CD4-positive, alpha-beta memory T cell (primary cell): ENCODE results near the gene SEPTIN1. TPM values are rescaled to one million over a fixed set of nuclear protein-coding genes. Genes with fewer than 3 reads are reported as not detected.

Experiments used
- CTCF ChIA-PET: fragments of 350-600 bp; sonication (Branson Sonifier 250); formaldehyde crosslinking; loops from one replicate; lab custom pipeline; 2021; ENCODE audit warnings: inconsistent platforms; ENCODE audit not compliant: partially characterized antibody; lab: Charles Lee
- POLR2A ChIA-PET: fragments of 350-600 bp; sonication (Branson Sonifier 250); formaldehyde crosslinking; loops from one replicate; lab custom pipeline; 2021; ENCODE audit not compliant: partially characterized antibody; lab: Charles Lee
- DNase-seq, 5 donors: peaks; one replicate each; pipeline versions ENCODE4 v3.0.0 to v3.0.0-alpha.2; 2020 to 2022; ENCODE audit warnings: mixed read lengths in 1 of 5
- H3K27ac ChIP-seq: one replicate; pipeline ENCODE4 v1.7.0; 2013; ENCODE audit warnings: low read depth, low read length
- H3K27me3 ChIP-seq: 2 replicates; pipeline ENCODE4 v1.7.0; 2013; ENCODE audit warnings: mild to moderate bottlenecking, low read length, moderate library complexity; ENCODE audit not compliant: insufficient read depth
- H3K36me3 ChIP-seq: 2 replicates; pipeline ENCODE4 v1.7.0; 2013; ENCODE audit warnings: mild to moderate bottlenecking, low read length, moderate library complexity; ENCODE audit not compliant: insufficient read depth
- H3K4me1 ChIP-seq: 2 replicates; pipeline ENCODE4 v1.7.0; 2013; ENCODE audit warnings: mild to moderate bottlenecking, low read length, moderate library complexity; ENCODE audit not compliant: insufficient read depth
- H3K4me3 ChIP-seq, 2 donors: one replicate each; pipeline ENCODE4 v1.7.0; 2013; ENCODE audit warnings: low read length in 2 of 2, mild to moderate bottlenecking in 1 of 2
- H3K9me3 ChIP-seq, 2 donors: one replicate each; pipeline ENCODE4 v1.7.0; 2013; ENCODE audit warnings: low read length in 2 of 2, control low read depth in 1 of 2; ENCODE audit not compliant: control insufficient read depth in 1 of 2
- H3K27ac Mint-ChIP-seq, 7 donors: one replicate each; pipeline ENCODE4 v1.8.0; 2020 to 2021; ENCODE audit warnings: mixed read lengths in 7 of 7, mild to moderate bottlenecking in 6 of 7, inconsistent platforms in 3 of 7, moderate library complexity in 3 of 7
- H3K27me3 Mint-ChIP-seq, 2 donors: one replicate each; pipeline ENCODE4 v1.8.0; 2020 to 2021; ENCODE audit warnings: mixed read lengths in 2 of 2
- H3K36me3 Mint-ChIP-seq, 2 donors: one replicate each; pipeline ENCODE4 v1.8.0; 2020 to 2021; ENCODE audit warnings: mixed read lengths in 2 of 2, inconsistent platforms in 1 of 2, mild to moderate bottlenecking in 1 of 2
- H3K4me1 Mint-ChIP-seq, 4 donors: one replicate each; pipeline ENCODE4 v1.8.0; 2020 to 2021; ENCODE audit warnings: mixed read lengths in 4 of 4, mild to moderate bottlenecking in 1 of 4
- H3K4me3 Mint-ChIP-seq, 8 donors: one replicate each; pipeline ENCODE4 v1.8.0; 2020 to 2021; ENCODE audit warnings: mixed read lengths in 8 of 8, mild to moderate bottlenecking in 7 of 8, moderate library complexity in 6 of 8, inconsistent platforms in 3 of 8
- H3K9me3 Mint-ChIP-seq, 8 donors: one replicate each; pipeline ENCODE4 v1.8.0; 2020 to 2021; ENCODE audit warnings: mixed read lengths in 8 of 8, mild to moderate bottlenecking in 5 of 8, inconsistent platforms in 3 of 8, moderate library complexity in 1 of 8
- intact Hi-C: fragments of 100-400 bp; cut with micrococcal nuclease; formaldehyde crosslinking; loops from one replicate; pipeline ENCODE4 v1.15.1; 2023
- polyA plus RNA-seq, 2 donors: library from polyadenylated mRNA; unstranded; fragments of 300-500 nt; fragmentation: Illumina TruSeq; gene quantifications; one replicate each; pipeline ENCODE4 v1.2.3, GENCODE V29; 2021
- total RNA-seq, 2 experiments: library from RNA; stranded (reverse); gene quantifications; one replicate each; pipeline ENCODE4 v1.2.3, GENCODE V29; 2021

The SEPTIN1 gene
- total and polyA plus RNA-seq, 4 experiments from 2014 or later = 198 to 212 (median 208) TPM

GRCh38 chr16:30401768-30402425 is 19.5 kb upstream of the SEPTIN1 start:
- Histone ChIP-seq H3K4me1 (peaks cover 23% of the 10 kb centered on the region), H3K4me3 (no peak overlapping the region), H3K27me3 (no peaks in the 10 kb centered on the region), H3K9me3 (no peaks in the 10 kb centered on the region), H3K27ac (no peak overlapping the region), H3K36me3 (peaks cover 13% of the 10 kb centered on the region)
- intact Hi-C loops = loop anchor here (10.0 kb wide), 1 partner anchor 277 kb away; the partner anchor contains the start of gene MAPK3
- peak overlapping the region in 3 of 7 donors; percentile 79 to 87 (median 80) for H3K27ac Mint-ChIP-seq
- peaks cover 4 to 13% of the 10 kb centered on the region in 2 donors for H3K36me3 Mint-ChIP-seq
- no peak for DNase-seq
- peaks cover 10 to 38% (median 25%) of the 10 kb centered on the region in 4 donors for H3K4me1 Mint-ChIP-seq
- ChIA-PET POLR2A (interaction anchor here (23.0 kb wide), 1 partner anchor 20 kb away, joined by 540 read pairs; the partner anchor contains the start of gene SEPTIN1), CTCF (interaction anchor here (0.7 to 2.9 kb wide), 4 partner anchors 9 to 31 kb away, joined by 3 to 7 read pairs (median 4); partner anchors contain the start of gene SEPTIN1)
- peak overlapping the region; percentile 30 to 97 (median 89) for H3K4me3 Mint-ChIP-seq
- peaks cover 0 to under 1% (median 0%) of the 10 kb centered on the region in 8 donors for H3K9me3 Mint-ChIP-seq
- H3K27me3 Mint-ChIP-seq = no peaks in the 10 kb centered on the region

- peak overlapping the region; percentile 86 to 97 (median 89) for H3K4me3 Mint-ChIP-seq
- no peaks in the 10 kb centered on the region for H3K27me3 ChIP-seq
- no peaks in the 10 kb centered on the region for H3K9me3 Mint-ChIP-seq
- H3K27ac ChIP-seq = peak overlapping the region; percentile 46
- H3K9me3 ChIP-seq = no peaks in the 10 kb centered on the region
- intact Hi-C loops = loop anchor here (10.0 kb wide), 1 partner anchor 275 kb away; the partner anchor contains the start of gene MAPK3
- peaks cover 31% of the 10 kb centered on the region for H3K4me1 ChIP-seq
- DNase-seq = no peak
- POLR2A ChIA-PET = interaction anchor here (1.5 to 23.0 kb wide), 4 partner anchors 10 to 29 kb away, joined by 12 to 540 read pairs (median 14); partner anchors contain the start of genes SEPTIN1 and TBC1D10B
- H3K27me3 Mint-ChIP-seq = no peaks in the 10 kb centered on the region
- H3K36me3 ChIP-seq = peaks cover 13% of the 10 kb centered on the region
- CTCF ChIA-PET = interaction anchor here (0.6 to 2.8 kb wide), 3 partner anchors 10 to 82 kb away, joined by 3 to 14 read pairs (median 4); partner anchors contain the start of gene TBC1D10B
- peak overlapping the region in 1 of 2 donors; percentile 60 for H3K4me3 ChIP-seq
- peaks cover 14 to 47% (median 32%) of the 10 kb centered on the region in 4 donors for H3K4me1 Mint-ChIP-seq
- peak overlapping the region; percentile 81 to 93 (median 87) for H3K27ac Mint-ChIP-seq
- H3K36me3 Mint-ChIP-seq = peaks cover 5 to 17% of the 10 kb centered on the region in 2 donors
These were observed 17.2 kb upstream of the SEPTIN1 start for GRCh38 chr16:30399435-30400186.

- Mint-ChIP-seq H3K27ac (peak overlapping the region in 5 of 7 donors; percentile 19 to 87 (median 72)), H3K27me3 (no peaks in the 10 kb centered on the region), H3K9me3 (no peaks in the 10 kb centered on the region), H3K36me3 (peaks cover 5 to 17% of the 10 kb centered on the region in 2 donors), H3K4me1 (peaks cover 14 to 51% (median 33%) of the 10 kb centered on the region in 4 donors), H3K4me3 (peak overlapping the region in 7 of 8 donors; percentile 27 to 97 (median 60))
- Histone ChIP-seq H3K4me1 (peaks cover 32% of the 10 kb centered on the region), H3K4me3 (no peak overlapping the region), H3K9me3 (no peaks in the 10 kb centered on the region), H3K27me3 (no peaks in the 10 kb centered on the region), H3K27ac (no peak overlapping the region), H3K36me3 (peaks cover 13% of the 10 kb centered on the region)
- intact Hi-C loops = no loop called here
- POLR2A ChIA-PET = interaction anchor here (0.9 to 23.0 kb wide), 6 partner anchors 8 to 29 kb away, joined by 3 to 540 read pairs (median 12); partner anchors contain the start of genes SEPTIN1, TBC1D10B and ZNF771
- CTCF ChIA-PET = interaction anchor here (0.6 to 2.8 kb wide), 3 partner anchors 10 to 83 kb away, joined by 3 to 14 read pairs (median 4); partner anchors contain the start of gene TBC1D10B
- DNase-seq = no peak
These were observed 16.5 kb upstream of the SEPTIN1 start for GRCh38 chr16:30398661-30399434.

- no peak overlapping the region for H3K27ac Mint-ChIP-seq
- H3K27ac ChIP-seq = no peak overlapping the region
- peaks cover 5 to 17% of the 10 kb centered on the region in 2 donors for H3K36me3 Mint-ChIP-seq
- no peak for DNase-seq
- intact Hi-C loops = no loop called here
- no peak overlapping the region for H3K4me3 ChIP-seq
- no peaks in the 10 kb centered on the region for H3K9me3 Mint-ChIP-seq
- H3K4me1 Mint-ChIP-seq = peaks cover 14 to 51% (median 33%) of the 10 kb centered on the region in 4 donors
- no peaks in the 10 kb centered on the region for H3K27me3 ChIP-seq
- ChIA-PET CTCF (interaction anchor here (0.6 to 5.9 kb wide), 3 partner anchors 11 to 27 kb away, joined by 3 to 33 read pairs (median 14); partner anchors contain the start of genes SEPTIN1 and TBC1D10B), POLR2A (interaction anchor here (0.9 to 23.0 kb wide), 3 partner anchors 9 to 20 kb away, joined by 3 to 540 read pairs (median 13); partner anchors contain the start of genes SEPTIN1 and ZNF771)
- H3K27me3 Mint-ChIP-seq = no peaks in the 10 kb centered on the region
- peaks cover 32% of the 10 kb centered on the region for H3K4me1 ChIP-seq
- H3K36me3 ChIP-seq = peaks cover 13% of the 10 kb centered on the region
- no peak overlapping the region for H3K4me3 Mint-ChIP-seq
- no peaks in the 10 kb centered on the region for H3K9me3 ChIP-seq
These were observed 15.7 kb upstream of the SEPTIN1 start for GRCh38 chr16:30397776-30398660.

- Mint-ChIP-seq H3K4me3 (peak overlapping the region; percentile 14 to 92 (median 79)), H3K27ac (peak overlapping the region in 6 of 7 donors; percentile 42 to 77 (median 62)), H3K9me3 (no peaks in the 10 kb centered on the region), H3K36me3 (peaks cover 5 to 17% of the 10 kb centered on the region in 2 donors), H3K4me1 (peaks cover 14 to 51% (median 33%) of the 10 kb centered on the region in 4 donors), H3K27me3 (no peaks in the 10 kb centered on the region)
- H3K4me3 ChIP-seq = no peak overlapping the region
- ChIA-PET CTCF (interaction anchor here (1.3 to 5.9 kb wide), 4 partner anchors 12 to 21 kb away, joined by 5 to 33 read pairs (median 12); partner anchors contain the start of gene SEPTIN1), POLR2A (interaction anchor here (0.7 to 23.0 kb wide), 3 partner anchors 10 to 154 kb away, joined by 3 to 540 read pairs (median 13); partner anchors contain the start of genes SEPTIN1 and ZNF771)
- H3K9me3 ChIP-seq = no peaks in the 10 kb centered on the region
- peaks cover 13% of the 10 kb centered on the region for H3K36me3 ChIP-seq
- H3K4me1 ChIP-seq = peaks cover 32% of the 10 kb centered on the region
- intact Hi-C loops = no loop called here
- H3K27me3 ChIP-seq = no peaks in the 10 kb centered on the region
- no peak for DNase-seq
- no peak overlapping the region for H3K27ac ChIP-seq
These were observed 14.7 kb upstream of the SEPTIN1 start for GRCh38 chr16:30397056-30397455.
